HAP-1 (cell line): ENCODE data around the gene PNKD.

ENCODE experiments used
- DNase-seq, 2 experiments: peaks; one replicate each; pipeline ENCODE4 v3.0.0-alpha.2; 2016 to 2020; ENCODE audit warnings: low spot score in 2 of 2
- H3K27me3 ChIP-seq: fragments of 250-450 bp; sonication (Bioruptor Pico); 2 replicates; pipeline ENCODE4 v1.5.1; 2020; ENCODE audit warnings: low read depth, mild to moderate bottlenecking, moderate library complexity
- H3K36me3 ChIP-seq: fragments of 250-450 bp; sonication (Bioruptor Pico); replicated peaks from 2 replicates; pipeline ENCODE4 v1.5.1; 2020; ENCODE audit warnings: mild to moderate bottlenecking
- H3K4me1 ChIP-seq: fragments of 250-450 bp; sonication (Bioruptor Pico); 2 replicates; pipeline ENCODE4 v1.5.1; 2020; ENCODE audit warnings: mild to moderate bottlenecking
- H3K4me3 ChIP-seq: fragments of 250-450 bp; sonication (Bioruptor Pico); 2 replicates; pipeline ENCODE4 v1.5.1; 2020; ENCODE audit warnings: mild to moderate bottlenecking, moderate library complexity
- H3K9me3 ChIP-seq: fragments of 250-450 bp; sonication (Bioruptor Pico); 2 replicates; pipeline ENCODE4 v1.5.1; 2020; ENCODE audit warnings: mild to moderate bottlenecking, moderate library complexity
- in situ Hi-C: fragments of 300-500 bp; cut with MboI; formaldehyde crosslinking; loops from 3 replicates; pipeline ENCODE4 v1.14.3; 2020; ENCODE audit warnings: low sequenced_read_pairs, inconsistent platforms, mixed read lengths

The PNKD gene

DNA sequence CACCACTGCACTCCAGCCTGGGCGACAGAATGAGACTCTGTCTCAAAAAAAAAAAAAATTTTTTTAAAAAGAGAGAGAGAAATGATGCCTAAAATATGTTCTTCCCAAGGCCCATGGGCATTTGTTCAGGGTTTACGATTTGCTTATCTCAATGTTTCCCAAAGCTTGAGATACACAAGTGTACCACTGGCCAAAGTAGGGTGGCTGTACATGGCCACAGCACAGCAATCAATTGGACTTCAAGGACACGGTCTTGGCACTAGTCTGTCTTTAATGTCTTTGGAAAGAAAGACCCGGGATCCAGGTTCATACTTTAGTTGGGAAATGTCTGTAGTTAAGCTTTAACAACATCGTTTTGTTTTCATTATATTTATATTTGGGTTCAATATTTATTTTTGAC lies 76.9 kb downstream of the PNKD start:
- peaks cover 4% of the 10 kb centered on the region for H3K9me3 ChIP-seq
- H3K4me1 ChIP-seq = no peaks in the 10 kb centered on the region
- DNase-seq = no peak
- H3K4me3 ChIP-seq = no peak overlapping the region
- in situ Hi-C loops = no loop called here
- no peaks in the 10 kb centered on the region for H3K36me3 ChIP-seq
- no peaks in the 10 kb centered on the region for H3K27me3 ChIP-seq

- H3K9me3 ChIP-seq = peaks cover 7% of the 10 kb centered on the region
Measured at GRCh38 chr2:218354045-218354444, 83.7 kb downstream of the PNKD start.

DNA sequence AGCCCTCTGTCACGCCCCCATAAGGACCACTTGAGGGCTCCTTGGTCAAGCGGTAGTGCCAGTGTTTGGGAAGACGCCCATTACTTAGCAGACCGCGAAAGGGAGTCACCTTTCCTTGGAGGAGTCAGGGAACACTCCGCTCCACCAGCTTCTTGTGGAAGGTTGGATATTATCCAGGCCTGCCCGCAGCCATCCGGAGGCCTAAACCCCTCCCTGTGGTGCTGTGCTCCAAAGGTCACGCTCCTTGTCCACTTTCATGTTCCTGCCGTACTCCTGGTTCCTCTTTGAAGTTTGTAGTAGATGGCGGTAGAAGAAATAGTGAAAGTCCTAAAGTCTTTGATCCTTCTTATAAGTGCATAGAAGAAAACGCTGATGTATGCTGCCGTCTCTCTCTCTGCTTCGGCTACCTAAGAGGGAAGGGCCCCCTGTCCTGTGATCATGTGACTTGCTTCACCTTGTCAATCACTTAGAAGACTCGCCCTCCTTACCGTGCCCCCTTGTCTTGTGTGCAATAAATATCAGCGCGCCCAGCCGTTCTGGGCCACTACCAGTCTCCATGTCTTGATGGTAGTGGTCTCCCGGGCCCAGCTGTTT lies 84.6 kb downstream of the PNKD start:
- H3K36me3 ChIP-seq = no peaks in the 10 kb centered on the region
- H3K4me3 ChIP-seq = no peak overlapping the region
- H3K27me3 ChIP-seq = no peaks in the 10 kb centered on the region
- H3K9me3 ChIP-seq = peaks cover 7% of the 10 kb centered on the region
- no peak for DNase-seq
- in situ Hi-C loops = no loop called here
- no peaks in the 10 kb centered on the region for H3K4me1 ChIP-seq

More at GRCh38 chr2:218354045-218354444, 83.7 kb downstream of the PNKD start:
- in situ Hi-C loops = no loop called here
- Histone ChIP-seq H3K4me1 (no peaks in the 10 kb centered on the region), H3K27me3 (no peaks in the 10 kb centered on the region), H3K36me3 (no peaks in the 10 kb centered on the region), H3K4me3 (no peak overlapping the region)
- DNase-seq = no peak

- no peak for DNase-seq
- Histone ChIP-seq H3K4me1 (peaks cover 6% of the 10 kb centered on the region), H3K27me3 (no peaks in the 10 kb centered on the region), H3K36me3 (no peaks in the 10 kb centered on the region), H3K9me3 (no peaks in the 10 kb centered on the region), H3K4me3 (no peak overlapping the region)
- in situ Hi-C loops = no loop called here
Measured at GRCh38 chr2:218357236-218358177, 87.2 kb downstream of the PNKD start.

DNA sequence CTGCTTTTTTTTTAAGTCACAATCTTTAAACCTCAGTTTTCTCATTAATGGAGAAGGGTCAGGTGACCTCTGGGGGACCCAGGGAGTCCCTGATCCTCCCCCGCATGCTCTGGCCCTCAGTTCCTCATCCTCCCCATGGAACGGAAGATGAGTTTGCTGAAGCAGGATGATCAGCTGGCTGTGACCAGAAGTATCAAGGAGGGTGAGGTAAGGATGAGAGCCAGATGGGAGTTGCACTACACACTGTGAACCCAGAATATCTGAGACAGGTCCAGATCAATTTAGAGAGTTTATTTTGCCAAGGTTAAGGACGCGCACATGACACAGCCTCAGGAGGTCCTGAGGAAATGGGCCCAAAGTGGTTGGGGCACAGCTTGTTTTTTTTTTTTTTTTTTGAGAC lies 90.1 kb downstream of the PNKD start:
- Histone ChIP-seq H3K4me3 (no peak overlapping the region), H3K36me3 (no peaks in the 10 kb centered on the region), H3K9me3 (no peaks in the 10 kb centered on the region), H3K4me1 (peaks cover 6% of the 10 kb centered on the region), H3K27me3 (no peaks in the 10 kb centered on the region)
- in situ Hi-C loops = no loop called here
- DNase-seq = no peak

DNA sequence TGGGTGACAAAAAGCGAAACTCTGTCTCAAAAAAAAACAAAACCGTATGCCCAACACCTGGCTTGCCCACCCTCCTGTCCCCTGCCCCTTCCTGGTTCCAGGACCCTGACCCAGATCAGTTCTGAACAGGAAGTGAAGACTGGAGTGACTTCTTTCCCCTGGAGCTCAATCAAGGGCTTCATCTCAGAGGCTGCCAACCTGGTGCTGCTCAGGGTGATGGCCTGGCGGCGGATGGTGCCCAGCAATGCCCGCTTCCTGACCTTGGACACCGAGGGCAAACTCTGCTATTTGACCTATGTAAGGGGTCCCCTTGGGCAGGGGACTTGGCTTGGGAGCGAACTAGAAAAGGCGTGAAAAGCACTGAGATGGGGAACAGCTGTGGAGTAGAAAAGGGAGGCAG lies 92.3 kb downstream of the PNKD start:
- Histone ChIP-seq H3K4me3 (no peak overlapping the region), H3K27me3 (no peaks in the 10 kb centered on the region), H3K9me3 (no peaks in the 10 kb centered on the region), H3K4me1 (peaks cover 16% of the 10 kb centered on the region), H3K36me3 (no peaks in the 10 kb centered on the region)
- no peak for DNase-seq
- in situ Hi-C loops = no loop called here

DNA sequence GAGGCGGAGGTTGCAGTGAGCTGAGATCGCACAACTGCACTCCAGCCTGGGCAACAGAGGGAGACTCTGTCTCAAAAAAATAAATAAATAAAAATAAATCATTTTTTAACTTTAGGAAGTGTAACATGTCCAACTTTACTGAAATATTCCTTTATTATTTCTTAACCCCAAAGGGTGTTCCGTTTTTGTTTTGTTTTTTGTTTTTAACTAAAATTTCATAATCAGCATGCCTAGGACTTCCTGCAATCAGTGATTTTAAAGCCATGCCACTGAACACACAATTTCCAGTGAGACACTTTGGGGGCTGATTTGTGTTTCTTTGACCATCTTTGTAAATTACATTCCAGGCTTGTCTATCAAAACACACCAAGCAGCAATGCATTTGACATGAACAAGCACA lies 93.4 kb downstream of the PNKD start:
- in situ Hi-C loops = no loop called here
- Histone ChIP-seq H3K9me3 (no peaks in the 10 kb centered on the region), H3K36me3 (no peaks in the 10 kb centered on the region), H3K27me3 (no peaks in the 10 kb centered on the region), H3K4me1 (peaks cover 21% of the 10 kb centered on the region), H3K4me3 (no peak overlapping the region)
- no peak for DNase-seq

GRCh38 chr2:218364196-218364595 lies 93.9 kb downstream of the PNKD start:
- Histone ChIP-seq H3K4me1 (peaks cover 21% of the 10 kb centered on the region), H3K9me3 (no peaks in the 10 kb centered on the region), H3K4me3 (no peak overlapping the region), H3K27me3 (no peaks in the 10 kb centered on the region), H3K36me3 (no peaks in the 10 kb centered on the region)
- no peak for DNase-seq
- in situ Hi-C loops = no loop called here

GRCh38 chr2:218366621-218367414 lies 96.5 kb downstream of the PNKD start:
- H3K9me3 ChIP-seq = no peaks in the 10 kb centered on the region
- H3K4me3 ChIP-seq = peak overlapping the region; percentile 58
- peaks cover 15% of the 10 kb centered on the region for H3K4me1 ChIP-seq
- no peak for DNase-seq
- no peaks in the 10 kb centered on the region for H3K27me3 ChIP-seq
- H3K36me3 ChIP-seq = no peaks in the 10 kb centered on the region
- in situ Hi-C loops = no loop called here

GRCh38 chr2:218367415-218368149 lies 97.3 kb downstream of the PNKD start:
- Histone ChIP-seq H3K36me3 (no peaks in the 10 kb centered on the region), H3K27me3 (no peaks in the 10 kb centered on the region), H3K4me1 (peaks cover 15% of the 10 kb centered on the region), H3K9me3 (no peaks in the 10 kb centered on the region), H3K4me3 (peak overlapping the region; percentile 58)
- in situ Hi-C loops = no loop called here
- peak; percentile 75 to 90 for DNase-seq

DNA sequence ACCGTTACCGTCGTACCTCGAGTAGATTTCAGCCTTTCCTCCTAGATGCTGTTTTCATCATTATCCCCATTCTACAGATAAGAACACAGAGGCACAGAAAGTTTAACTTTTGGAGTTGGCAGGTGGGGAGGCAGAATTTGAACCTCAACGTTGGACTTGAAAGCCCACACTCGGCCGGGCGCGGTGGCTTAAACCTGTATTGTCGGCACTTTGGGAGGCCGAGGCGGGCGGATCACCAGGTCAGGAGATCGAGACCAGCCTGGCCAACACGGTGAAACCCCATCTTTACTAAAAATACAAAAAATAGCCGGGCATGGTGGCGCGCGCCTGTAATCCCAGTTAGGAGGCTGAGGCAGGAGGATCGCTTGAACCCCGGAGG lies 97.8 kb downstream of the PNKD start:
- Histone ChIP-seq H3K9me3 (no peaks in the 10 kb centered on the region), H3K4me1 (peaks cover 15% of the 10 kb centered on the region), H3K4me3 (peak overlapping the region; percentile 58), H3K27me3 (no peaks in the 10 kb centered on the region), H3K36me3 (no peaks in the 10 kb centered on the region)
- DNase-seq = no peak
- in situ Hi-C loops = no loop called here

DNA sequence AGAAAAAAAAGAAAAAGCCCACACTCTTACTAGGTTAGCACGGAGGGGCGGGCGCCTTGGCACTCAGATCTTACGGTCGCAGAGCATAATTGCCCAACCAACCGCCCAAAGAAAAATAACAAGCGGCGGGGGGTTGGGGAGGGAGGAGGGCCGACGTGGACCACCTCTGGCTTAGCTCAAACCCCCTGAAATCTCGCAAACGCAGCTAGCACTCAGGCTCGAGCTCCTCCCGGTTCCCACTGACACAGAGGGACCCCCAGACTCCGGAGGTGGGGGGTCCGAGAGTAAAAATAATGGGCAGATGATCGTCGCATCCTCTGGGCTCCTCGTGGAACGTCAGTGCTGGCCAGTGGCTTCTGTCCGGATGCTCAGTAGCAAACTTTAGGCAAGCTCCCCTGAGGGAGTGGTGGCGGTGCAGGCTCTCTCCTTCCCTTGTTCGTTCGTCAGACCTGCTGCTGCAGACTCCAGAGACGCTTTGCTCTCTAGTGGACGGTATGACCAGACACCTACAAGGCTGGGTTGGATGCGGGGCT lies 98.4 kb downstream of the PNKD start:
- DNase-seq = no peak

DNA sequence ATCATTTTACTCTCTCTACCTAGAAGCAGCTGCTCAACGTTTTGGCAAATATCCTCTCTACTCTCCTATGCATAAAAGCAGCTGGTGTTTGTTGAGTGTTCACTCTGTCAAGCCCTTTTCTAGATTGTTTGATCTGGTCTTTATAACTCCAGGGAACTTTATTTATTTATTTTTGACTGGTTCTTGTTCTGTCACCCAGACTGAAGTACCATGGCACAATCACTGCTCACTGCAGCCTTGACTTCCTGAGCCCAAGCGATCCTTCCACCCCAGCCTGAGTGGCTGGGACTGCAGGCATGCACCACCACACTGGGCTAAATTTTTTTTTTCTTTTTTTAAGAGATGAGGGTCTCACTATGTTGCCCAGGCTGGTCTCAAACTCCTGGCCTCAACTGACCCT lies 99.0 kb downstream of the PNKD start:
- in situ Hi-C loops = no loop called here

More for the DNA sequence above, 98.4 kb downstream of the PNKD start:
- Histone ChIP-seq H3K9me3 (no peaks in the 10 kb centered on the region), H3K4me3 (no peak overlapping the region), H3K27me3 (no peaks in the 10 kb centered on the region), H3K36me3 (no peaks in the 10 kb centered on the region), H3K4me1 (peaks cover 15% of the 10 kb centered on the region)
- in situ Hi-C loops = no loop called here

More for the DNA sequence above, 99.0 kb downstream of the PNKD start:
- no peaks in the 10 kb centered on the region for H3K9me3 ChIP-seq
- DNase-seq = no peak
- H3K4me3 ChIP-seq = no peak overlapping the region
- H3K36me3 ChIP-seq = no peaks in the 10 kb centered on the region
- H3K27me3 ChIP-seq = no peaks in the 10 kb centered on the region
- peaks cover 15% of the 10 kb centered on the region for H3K4me1 ChIP-seq
